ENCODE results near the gene PERM1. TPM values are rescaled to one million over a fixed set of nuclear protein-coding genes. Genes with fewer than 3 reads are reported as not detected.

Gene PERM1
- polyA plus RNA-seq, 1 donor (not counting 4 experiments of a cell fraction or from before 2014, with no cell fraction given), result not detected

GRCh38 chr1:1022302-1023009 lies 40.6 kb upstream of the PERM1 start:
- dilution Hi-C loops (cut with MboI; ENCODE audit: extremely low pct_ligation_motif_present, low sequenced_read_pairs), result no loop called here
- H3K9ac ChIP-seq (ENCODE audit: control insufficient read depth, extremely low read depth, insufficient read depth, low read length), result peak overlapping the region; percentile 86
- TF ChIP-seq EZH2 (IDR thresholded peaks at IDR 0.05; ENCODE audit: low read length), result no peak
- TF ChIP-seq, protein P1, sequence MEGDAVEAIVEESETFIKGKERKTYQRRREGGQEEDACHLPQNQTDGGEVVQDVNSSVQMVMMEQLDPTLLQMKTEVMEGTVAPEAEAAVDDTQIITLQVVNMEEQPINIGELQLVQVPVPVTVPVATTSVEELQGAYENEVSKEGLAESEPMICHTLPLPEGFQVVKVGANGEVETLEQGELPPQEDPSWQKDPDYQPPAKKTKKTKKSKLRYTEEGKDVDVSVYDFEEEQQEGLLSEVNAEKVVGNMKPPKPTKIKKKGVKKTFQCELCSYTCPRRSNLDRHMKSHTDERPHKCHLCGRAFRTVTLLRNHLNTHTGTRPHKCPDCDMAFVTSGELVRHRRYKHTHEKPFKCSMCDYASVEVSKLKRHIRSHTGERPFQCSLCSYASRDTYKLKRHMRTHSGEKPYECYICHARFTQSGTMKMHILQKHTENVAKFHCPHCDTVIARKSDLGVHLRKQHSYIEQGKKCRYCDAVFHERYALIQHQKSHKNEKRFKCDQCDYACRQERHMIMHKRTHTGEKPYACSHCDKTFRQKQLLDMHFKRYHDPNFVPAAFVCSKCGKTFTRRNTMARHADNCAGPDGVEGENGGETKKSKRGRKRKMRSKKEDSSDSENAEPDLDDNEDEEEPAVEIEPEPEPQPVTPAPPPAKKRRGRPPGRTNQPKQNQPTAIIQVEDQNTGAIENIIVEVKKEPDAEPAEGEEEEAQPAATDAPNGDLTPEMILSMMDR (optimal IDR thresholded peaks at IDR 0.05 in 1 of 3, IDR thresholded peaks at IDR 0.05 in 1 of 3, conservative IDR thresholded peaks at IDR 0.05 in 1 of 3; ENCODE audit: extremely low read depth in 1 of 3, insufficient read depth in 2 of 3, low read length in 3 of 3), result no peak
- no peak for FAIRE-seq
- peak overlapping the region; percentile 94 for H3K4me2 ChIP-seq (ENCODE audit: control insufficient read depth, extremely low read depth, insufficient read depth, low read depth, low read length)
- no peaks in the 10 kb centered on the region for H3K9me3 ChIP-seq (ENCODE audit: control insufficient read depth, low read depth, low read length)
- H3K36me3 ChIP-seq (ENCODE audit: control insufficient read depth in 2 of 2, extremely low read depth in 1 of 2, insufficient read depth in 2 of 2, low read length in 2 of 2), result peaks cover 24 to 30% of the 10 kb centered on the region in 2 experiments
- H3K9me1 ChIP-seq (ENCODE audit: control insufficient read depth, extremely low read depth, insufficient read depth, low read length), result no peaks in the 10 kb centered on the region
- H3K27ac ChIP-seq (ENCODE audit: control insufficient read depth, insufficient read depth, low read length), result peak overlapping the region; percentile 87
- H2AFZ ChIP-seq (ENCODE audit: control insufficient read depth, low read length), result no peak overlapping the region
- no peaks in the 10 kb centered on the region for H3K27me3 ChIP-seq (ENCODE audit: control insufficient read depth, extremely low read depth, insufficient read depth, low read length)
- no peak for DNase-seq (ENCODE audit: low read depth, low spot score)
- peaks cover 50% of the 10 kb centered on the region for H3K4me1 ChIP-seq (ENCODE audit: control insufficient read depth, extremely low read depth, insufficient read depth, low read length)
- peak overlapping the region; percentile 81 to 89 (median 86) for H3K4me3 ChIP-seq (ENCODE audit: control insufficient read depth in 2 of 3, extremely low read depth in 1 of 3, insufficient read depth in 2 of 3, low read depth in 1 of 3, low read length in 3 of 3)
- no peaks in the 10 kb centered on the region for H4K20me1 ChIP-seq (ENCODE audit: control insufficient read depth, extremely low read depth, insufficient read depth, low read length)
- peaks cover 61% of the 10 kb centered on the region for H3K79me2 ChIP-seq (ENCODE audit: control insufficient read depth, insufficient read depth, low read length)

GRCh38 chr1:1021920-1022259 lies 40.0 kb upstream of the PERM1 start:
- no peaks in the 10 kb centered on the region for H3K27me3 ChIP-seq (ENCODE audit: control insufficient read depth, extremely low read depth, insufficient read depth, low read length)
- H3K9me3 ChIP-seq (ENCODE audit: control insufficient read depth, low read depth, low read length), result no peaks in the 10 kb centered on the region
- H3K4me3 ChIP-seq (ENCODE audit: control insufficient read depth in 2 of 3, extremely low read depth in 1 of 3, insufficient read depth in 2 of 3, low read depth in 1 of 3, low read length in 3 of 3), result peak overlapping the region; percentile 81 to 89 (median 86)
- H3K9ac ChIP-seq (ENCODE audit: control insufficient read depth, extremely low read depth, insufficient read depth, low read length), result peak overlapping the region; percentile 86
- H3K4me1 ChIP-seq (ENCODE audit: control insufficient read depth, extremely low read depth, insufficient read depth, low read length), result peaks cover 50% of the 10 kb centered on the region
- H2AFZ ChIP-seq (ENCODE audit: control insufficient read depth, low read length), result no peak overlapping the region
- peak overlapping the region; percentile 94 for H3K4me2 ChIP-seq (ENCODE audit: control insufficient read depth, extremely low read depth, insufficient read depth, low read depth, low read length)
- TF ChIP-seq, protein P1 (optimal IDR thresholded peaks at IDR 0.05 in 1 of 3, IDR thresholded peaks at IDR 0.05 in 1 of 3, conservative IDR thresholded peaks at IDR 0.05 in 1 of 3; ENCODE audit: extremely low read depth in 1 of 3, insufficient read depth in 2 of 3, low read length in 3 of 3), result no peak
- TF ChIP-seq EZH2 (IDR thresholded peaks at IDR 0.05; ENCODE audit: low read length), result no peak
- H3K79me2 ChIP-seq (ENCODE audit: control insufficient read depth, insufficient read depth, low read length), result peaks cover 56% of the 10 kb centered on the region
- peaks cover 19 to 26% of the 10 kb centered on the region in 2 experiments for H3K36me3 ChIP-seq (ENCODE audit: control insufficient read depth in 2 of 2, extremely low read depth in 1 of 2, insufficient read depth in 2 of 2, low read length in 2 of 2)
- DNase-seq (ENCODE audit: low read depth, low spot score), result no peak
- no peaks in the 10 kb centered on the region for H3K9me1 ChIP-seq (ENCODE audit: control insufficient read depth, extremely low read depth, insufficient read depth, low read length)
- dilution Hi-C loops (cut with MboI; ENCODE audit: extremely low pct_ligation_motif_present, low sequenced_read_pairs), result no loop called here
- H4K20me1 ChIP-seq (ENCODE audit: control insufficient read depth, extremely low read depth, insufficient read depth, low read length), result no peaks in the 10 kb centered on the region
- H3K27ac ChIP-seq (ENCODE audit: control insufficient read depth, insufficient read depth, low read length), result peak overlapping the region; percentile 87
- peak; percentile 51 for FAIRE-seq

Data from keratinocyte (primary cell).